ENCODE results near the gene CDK9.

DNA sequence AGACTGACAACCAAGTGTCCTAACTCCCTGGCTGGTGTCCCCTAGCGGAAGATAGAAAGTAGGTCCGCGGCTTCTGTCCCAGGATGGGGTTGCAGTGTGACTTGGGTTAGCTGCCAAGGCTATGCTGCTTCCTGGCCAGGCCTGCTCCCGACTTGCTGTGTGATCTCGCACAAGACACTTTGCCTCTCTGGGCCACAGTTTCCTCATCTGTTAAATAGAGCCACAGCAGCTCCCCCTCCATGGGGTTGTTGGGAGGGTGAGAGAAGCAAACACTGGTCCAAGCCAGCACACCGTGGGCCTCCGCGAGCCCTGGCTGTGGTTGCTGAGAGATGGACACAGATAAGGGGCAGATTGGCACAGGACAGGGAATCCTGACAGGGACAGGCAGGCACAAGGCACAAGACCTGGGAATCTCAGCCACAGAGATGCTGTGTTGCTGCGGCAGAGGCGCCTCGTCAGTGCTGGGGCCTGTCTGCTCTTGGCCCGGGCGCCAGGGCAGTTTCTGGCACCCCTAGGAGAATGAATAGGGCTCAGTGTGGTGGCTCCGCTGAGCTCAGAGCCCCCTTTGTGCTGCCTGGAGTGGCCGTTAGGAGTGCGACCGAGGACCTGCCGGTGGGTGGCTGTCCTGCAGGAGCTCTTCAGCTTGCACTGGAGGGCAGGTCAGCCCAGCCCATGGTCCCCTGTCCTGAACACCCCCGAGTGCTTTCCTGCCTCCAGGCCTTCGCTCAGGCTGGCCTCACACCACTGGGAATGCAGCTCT lies 5.5 kb upstream of the CDK9 start:
- TF ChIP-seq, protein P1, sequence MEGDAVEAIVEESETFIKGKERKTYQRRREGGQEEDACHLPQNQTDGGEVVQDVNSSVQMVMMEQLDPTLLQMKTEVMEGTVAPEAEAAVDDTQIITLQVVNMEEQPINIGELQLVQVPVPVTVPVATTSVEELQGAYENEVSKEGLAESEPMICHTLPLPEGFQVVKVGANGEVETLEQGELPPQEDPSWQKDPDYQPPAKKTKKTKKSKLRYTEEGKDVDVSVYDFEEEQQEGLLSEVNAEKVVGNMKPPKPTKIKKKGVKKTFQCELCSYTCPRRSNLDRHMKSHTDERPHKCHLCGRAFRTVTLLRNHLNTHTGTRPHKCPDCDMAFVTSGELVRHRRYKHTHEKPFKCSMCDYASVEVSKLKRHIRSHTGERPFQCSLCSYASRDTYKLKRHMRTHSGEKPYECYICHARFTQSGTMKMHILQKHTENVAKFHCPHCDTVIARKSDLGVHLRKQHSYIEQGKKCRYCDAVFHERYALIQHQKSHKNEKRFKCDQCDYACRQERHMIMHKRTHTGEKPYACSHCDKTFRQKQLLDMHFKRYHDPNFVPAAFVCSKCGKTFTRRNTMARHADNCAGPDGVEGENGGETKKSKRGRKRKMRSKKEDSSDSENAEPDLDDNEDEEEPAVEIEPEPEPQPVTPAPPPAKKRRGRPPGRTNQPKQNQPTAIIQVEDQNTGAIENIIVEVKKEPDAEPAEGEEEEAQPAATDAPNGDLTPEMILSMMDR (optimal IDR thresholded peaks at IDR 0.05 in 1 of 3, IDR thresholded peaks at IDR 0.05 in 1 of 3, conservative IDR thresholded peaks at IDR 0.05 in 1 of 3; ENCODE audit: extremely low read depth in 1 of 3, insufficient read depth in 2 of 3, low read length in 3 of 3), result no peak
- no peak for TF ChIP-seq EZH2 (IDR thresholded peaks at IDR 0.05; ENCODE audit: low read length)
